Uterus (tissue), 4 donors: ENCODE data around the gene CCL20. TPM values are rescaled to one million over a fixed set of nuclear protein-coding genes. Genes with fewer than 3 reads are reported as not detected.

Experiments
- DNase-seq, 2 donors: peaks; one replicate each; pipeline ENCODE4 v3.0.0-alpha.2; 2019 to 2020
- H3K27ac ChIP-seq, 2 donors: fragments of 200-600 bp; sonication (generic); 1 replicate in 1 of 2; 2 replicates in 1 of 2; pipeline ENCODE4 v1.5.1; 2016 to 2018
- H3K27me3 ChIP-seq, 2 donors: fragments of 200-600 bp; sonication (generic); one replicate each; pipeline ENCODE4 v1.5.1; 2018 to 2019; ENCODE audit warnings: control low read depth in 1 of 2
- H3K36me3 ChIP-seq, 2 donors: fragments of 200-600 bp; sonication (generic); one replicate each; pipeline ENCODE4 v1.5.1; 2019; ENCODE audit warnings: control low read depth in 1 of 2
- H3K4me1 ChIP-seq, 2 donors: fragments of 200-600 bp; sonication (generic); one replicate each; pipeline ENCODE4 v1.5.1; 2018 to 2019; ENCODE audit warnings: control low read depth in 1 of 2
- H3K4me3 ChIP-seq, 2 donors: fragments of 200-600 bp; sonication (generic); 1 replicate in 1 of 2; 2 replicates in 1 of 2; pipeline ENCODE4 v1.5.1; 2018 to 2019; ENCODE audit warnings: mild to moderate bottlenecking in 1 of 2
- H3K9me3 ChIP-seq, 2 donors: fragments of 200-600 bp; sonication (generic); one replicate each; pipeline ENCODE4 v1.5.1; 2019; ENCODE audit warnings: control low read depth in 1 of 2
- POLR2A ChIP-seq, 2 donors: fragments of 450-650 bp; IDR thresholded peaks; one replicate each; pipeline ENCODE4 v1.6.1; 2016; ENCODE audit warnings: antibody characterized with exemption in 2 of 2, mild to moderate bottlenecking in 1 of 2, moderate library complexity in 1 of 2
- intact Hi-C: fragments of 100-400 bp; cut with DNase I; formaldehyde crosslinking; loops from one replicate; pipeline ENCODE4 v1.15.1; 2023; ENCODE audit warnings: low total_unique reads
- total RNA-seq, 4 donors: library from RNA; depleted of rRNA in 3 of 4; stranded (reverse); fragments of >200 nt in 3 of 4; gene quantifications; one replicate each; pipeline versions ENCODE4 v1.1.0 to v1.2.4, GENCODE V29; 2014 to 2023
- TF ChIP-seq, protein P1 (sequence below), 4 experiments: fragments of 200-600 bp in 2 of 4; fragments of 450-650 bp in 2 of 4; sonication (generic) in 2 of 4; IDR thresholded peaks; one replicate each; pipeline ENCODE4 v1.5.1; 2016 to 2019; ENCODE audit warnings: antibody characterized with exemption in 4 of 4, mild to moderate bottlenecking in 2 of 4, moderate library complexity in 1 of 4
- donor health status: DM: yes; HTN: yes; CAD: no.

CCL20 gene
- total RNA-seq, 4 donors from 2014 or later = not detected

DNA sequence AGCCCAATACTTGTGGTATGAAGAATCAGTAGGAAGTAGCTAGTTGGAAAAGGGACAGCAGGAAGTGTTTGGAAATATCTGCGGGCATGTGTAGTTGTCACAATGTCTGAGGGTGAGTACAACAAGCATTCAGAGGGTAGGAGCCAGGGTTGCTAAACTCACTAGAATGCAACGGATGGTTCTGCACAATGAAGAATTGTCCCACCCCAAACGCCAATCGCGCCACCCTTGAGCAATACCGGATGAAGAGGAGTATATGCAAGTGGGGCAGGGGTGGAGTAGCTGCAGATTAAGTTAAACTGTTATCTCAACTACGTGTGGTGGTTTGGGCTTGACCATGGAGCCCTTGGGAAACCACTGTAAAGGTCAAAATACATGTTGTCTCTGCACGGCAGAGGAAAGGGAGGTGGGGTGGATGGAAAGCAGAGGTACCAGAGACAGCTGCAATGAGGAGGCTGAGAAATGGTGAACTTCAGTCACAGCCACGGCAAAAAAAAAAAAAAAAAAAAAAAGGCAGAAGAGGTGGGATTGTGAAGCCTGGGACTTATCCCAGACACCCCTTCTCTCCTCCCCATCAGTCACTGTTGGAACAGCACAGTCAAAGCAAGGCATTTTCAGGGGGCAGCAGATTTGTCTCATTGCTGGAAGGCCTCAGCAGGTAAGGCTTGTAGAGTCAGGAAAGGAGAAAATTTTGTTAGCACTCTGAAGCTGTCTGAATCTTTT lies 5.2 kb downstream of the CCL20 start:
- no peaks in the 10 kb centered on the region for H3K9me3 ChIP-seq
- intact Hi-C loops = no loop called here
- DNase-seq = peak in 1 of 2 donors; percentile 18
- no peak overlapping the region for H3K27ac ChIP-seq
- H3K4me3 ChIP-seq = no peak overlapping the region
- TF ChIP-seq, protein P1, sequence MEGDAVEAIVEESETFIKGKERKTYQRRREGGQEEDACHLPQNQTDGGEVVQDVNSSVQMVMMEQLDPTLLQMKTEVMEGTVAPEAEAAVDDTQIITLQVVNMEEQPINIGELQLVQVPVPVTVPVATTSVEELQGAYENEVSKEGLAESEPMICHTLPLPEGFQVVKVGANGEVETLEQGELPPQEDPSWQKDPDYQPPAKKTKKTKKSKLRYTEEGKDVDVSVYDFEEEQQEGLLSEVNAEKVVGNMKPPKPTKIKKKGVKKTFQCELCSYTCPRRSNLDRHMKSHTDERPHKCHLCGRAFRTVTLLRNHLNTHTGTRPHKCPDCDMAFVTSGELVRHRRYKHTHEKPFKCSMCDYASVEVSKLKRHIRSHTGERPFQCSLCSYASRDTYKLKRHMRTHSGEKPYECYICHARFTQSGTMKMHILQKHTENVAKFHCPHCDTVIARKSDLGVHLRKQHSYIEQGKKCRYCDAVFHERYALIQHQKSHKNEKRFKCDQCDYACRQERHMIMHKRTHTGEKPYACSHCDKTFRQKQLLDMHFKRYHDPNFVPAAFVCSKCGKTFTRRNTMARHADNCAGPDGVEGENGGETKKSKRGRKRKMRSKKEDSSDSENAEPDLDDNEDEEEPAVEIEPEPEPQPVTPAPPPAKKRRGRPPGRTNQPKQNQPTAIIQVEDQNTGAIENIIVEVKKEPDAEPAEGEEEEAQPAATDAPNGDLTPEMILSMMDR (IDR thresholded peaks at IDR 0.05) = no peak
- H3K27me3 ChIP-seq = no peaks in the 10 kb centered on the region
- H3K4me1 ChIP-seq = no peaks in the 10 kb centered on the region
- H3K36me3 ChIP-seq = no peaks in the 10 kb centered on the region

DNA sequence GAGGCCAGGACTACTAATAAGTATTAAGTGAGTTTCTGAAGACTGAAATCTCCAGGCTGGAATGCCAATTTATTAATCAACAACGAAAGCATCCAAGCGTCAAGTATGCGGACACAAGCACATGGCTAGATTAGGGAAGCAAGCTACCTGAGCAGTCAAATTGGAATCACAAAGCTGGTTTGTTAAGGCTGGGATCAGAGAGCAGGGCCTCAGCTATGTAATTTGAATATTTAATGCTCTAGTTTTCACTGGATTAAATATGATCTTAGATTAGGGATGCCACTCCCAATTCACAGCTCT lies 5.7 kb downstream of the CCL20 start:
- intact Hi-C loops = no loop called here
- Histone ChIP-seq H3K27ac (no peak overlapping the region), H3K27me3 (no peaks in the 10 kb centered on the region), H3K36me3 (no peaks in the 10 kb centered on the region), H3K4me1 (no peaks in the 10 kb centered on the region), H3K9me3 (no peaks in the 10 kb centered on the region), H3K4me3 (no peak overlapping the region)
- TF ChIP-seq POLR2A (IDR thresholded peaks at IDR 0.05) = no peak
- TF ChIP-seq, protein P1 (IDR thresholded peaks at IDR 0.05) = no peak
- DNase-seq = no peak

DNA sequence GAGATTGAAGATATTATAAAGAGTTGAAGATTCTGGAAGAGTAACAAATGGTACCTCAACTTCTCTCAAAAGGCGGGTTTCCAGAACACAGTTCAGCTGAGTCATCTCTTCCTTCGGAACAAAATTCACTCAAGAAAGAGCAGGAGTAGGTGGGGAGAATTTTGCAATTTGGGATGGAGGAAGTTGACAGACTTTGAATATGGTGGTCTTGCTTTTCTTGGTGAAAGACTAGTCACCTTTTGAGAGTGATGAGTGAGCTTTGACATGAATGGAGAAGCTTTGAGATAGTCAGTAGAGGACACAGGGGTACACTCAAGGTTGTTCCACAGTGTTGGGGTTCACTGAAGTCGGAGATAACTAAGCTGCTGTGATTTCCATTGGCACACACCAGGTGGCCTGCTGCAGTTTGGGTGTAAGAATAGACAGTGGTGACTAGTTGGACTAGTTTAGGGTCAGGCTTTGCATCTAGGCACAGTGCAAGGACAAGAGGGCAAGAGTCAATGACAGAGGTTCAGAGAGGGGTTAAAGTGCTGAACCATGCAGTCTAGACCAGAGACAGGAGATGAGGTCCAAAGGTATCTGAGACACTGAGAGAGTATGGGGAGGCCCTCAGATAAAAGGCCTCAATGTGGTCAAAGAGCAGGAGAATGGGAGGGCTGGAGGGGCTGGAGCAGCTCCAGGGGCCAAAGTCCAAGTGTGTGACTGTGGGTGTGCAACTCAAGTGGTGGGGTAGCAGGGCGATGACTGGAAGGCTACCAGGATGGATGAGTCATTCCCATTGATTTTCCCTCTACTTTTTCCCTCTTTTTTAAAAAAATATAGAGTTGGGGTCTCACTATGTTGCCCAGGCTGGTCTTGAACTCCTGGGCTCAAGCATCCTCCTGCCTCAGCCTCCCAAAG lies 7.7 kb downstream of the CCL20 start:
- H3K4me3 ChIP-seq = no peak overlapping the region
- H3K27ac ChIP-seq = no peak overlapping the region
- no peaks in the 10 kb centered on the region for H3K36me3 ChIP-seq
- intact Hi-C loops = no loop called here
- DNase-seq = no peak
- TF ChIP-seq POLR2A (IDR thresholded peaks at IDR 0.05) = no peak
- TF ChIP-seq, protein P1 (IDR thresholded peaks at IDR 0.05) = no peak
- no peaks in the 10 kb centered on the region for H3K9me3 ChIP-seq
- H3K4me1 ChIP-seq = no peaks in the 10 kb centered on the region
- H3K27me3 ChIP-seq = no peaks in the 10 kb centered on the region

DNA sequence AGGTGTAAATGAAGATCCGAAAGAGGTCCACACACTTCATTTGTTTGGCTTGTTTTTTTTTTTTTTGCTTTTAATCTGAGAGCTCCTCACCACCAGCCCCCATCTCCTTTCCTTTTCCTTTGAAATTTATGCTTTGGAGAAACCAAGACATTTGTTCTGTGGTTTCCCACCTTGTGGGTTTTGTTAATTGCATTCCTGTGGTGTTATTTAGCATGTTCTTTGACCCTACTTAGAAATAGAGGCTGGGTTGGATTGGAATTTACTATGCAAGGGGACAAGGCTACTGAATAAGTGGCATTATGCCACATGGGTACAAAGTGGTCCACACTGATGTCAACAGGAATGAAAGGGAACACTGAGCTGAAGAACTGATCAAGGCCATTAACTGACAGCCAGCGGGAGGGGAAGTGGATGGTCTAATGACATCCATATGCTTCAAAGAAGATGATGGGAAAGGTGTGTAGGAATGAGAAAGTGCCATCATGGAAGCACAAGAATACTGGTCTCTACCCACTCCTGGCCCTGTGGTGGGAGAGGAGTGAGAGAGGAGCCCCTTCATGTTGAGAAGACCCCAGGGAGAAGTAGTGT lies 8.9 kb downstream of the CCL20 start:
- intact Hi-C loops = no loop called here
- TF ChIP-seq, protein P1 (IDR thresholded peaks at IDR 0.05) = no peak
- no peak for TF ChIP-seq POLR2A (IDR thresholded peaks at IDR 0.05)
- H3K27ac ChIP-seq = no peak overlapping the region
- H3K4me3 ChIP-seq = no peak overlapping the region
- no peak for DNase-seq
- no peaks in the 10 kb centered on the region for H3K4me1 ChIP-seq
- no peaks in the 10 kb centered on the region for H3K9me3 ChIP-seq
- H3K36me3 ChIP-seq = no peaks in the 10 kb centered on the region
- no peaks in the 10 kb centered on the region for H3K27me3 ChIP-seq

DNA sequence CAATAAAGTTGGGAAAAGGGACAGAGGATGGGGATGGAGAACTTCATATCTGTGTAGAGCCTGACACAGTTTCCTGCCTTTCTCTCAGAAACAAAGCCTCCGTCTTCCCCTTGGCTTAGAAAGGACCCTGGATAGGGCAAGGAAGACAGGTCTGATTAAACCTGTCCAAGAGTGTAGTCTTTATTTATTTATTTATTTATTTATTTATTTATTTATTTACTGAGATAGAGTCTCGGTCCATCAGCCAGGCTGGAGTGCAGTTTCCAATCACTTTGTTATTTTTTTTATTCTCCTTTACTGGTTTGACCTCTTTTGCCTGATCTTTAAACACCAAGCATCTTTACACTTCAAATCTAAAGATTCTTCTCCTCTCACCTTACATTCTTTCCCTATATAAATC lies 10.3 kb downstream of the CCL20 start:
- no peaks in the 10 kb centered on the region for H3K27me3 ChIP-seq
- no peak for TF ChIP-seq POLR2A (IDR thresholded peaks at IDR 0.05)
- TF ChIP-seq, protein P1 (IDR thresholded peaks at IDR 0.05) = no peak
- no peaks in the 10 kb centered on the region for H3K36me3 ChIP-seq
- H3K4me3 ChIP-seq = no peak overlapping the region
- no peaks in the 10 kb centered on the region for H3K9me3 ChIP-seq
- intact Hi-C loops = no loop called here
- H3K27ac ChIP-seq = no peak overlapping the region
- DNase-seq = no peak
- no peaks in the 10 kb centered on the region for H3K4me1 ChIP-seq
